ENCODE measurements around the gene GAB1. TPM values are rescaled to one million over a fixed set of nuclear protein-coding genes. Genes with fewer than 3 reads are reported as not detected.

GAB1 gene
- total RNA-seq, 1 experiment from 2014 or later, result 46.9 TPM

GRCh38 chr4:143294310-143294709 is 42.4 kb upstream of the GAB1 start:
- no peak for DNase-seq
- Mint-ChIP-seq H3K9me3 (ENCODE audit: unreplicated experiment) (no peaks in the 10 kb centered on the region), H3K27ac (ENCODE audit: unreplicated experiment) (no peak overlapping the region), H3K27me3 (ENCODE audit: insufficient read depth, unreplicated experiment) (no peaks in the 10 kb centered on the region), H3K4me3 (ENCODE audit: unreplicated experiment) (no peak overlapping the region), H3K36me3 (ENCODE audit: insufficient read depth, unreplicated experiment) (no peaks in the 10 kb centered on the region), H3K4me1 (ENCODE audit: low read depth, unreplicated experiment) (no peaks in the 10 kb centered on the region)
- POLR2A ChIA-PET, result no interaction called here
- H3K9me3 ChIP-seq, result no peaks in the 10 kb centered on the region
- CTCF ChIA-PET, result no interaction called here
- no peaks in the 10 kb centered on the region for H3K27me3 ChIP-seq (replicated peaks; ENCODE audit: control insufficient read depth, insufficient read depth, low read length)
- BruUV-seq (replicated peaks), result no TSS peak
- no peaks in the 10 kb centered on the region for H3K36me3 ChIP-seq (ENCODE audit: control insufficient read depth, insufficient read depth, low read length)
- intact Hi-C loops (cut with micrococcal nuclease; ENCODE audit: unreplicated experiment), result no loop called here
- H3K4me1 ChIP-seq, result no peaks in the 10 kb centered on the region
- H3K4me3 ChIP-seq (ENCODE audit: low read depth, low read length), result no peak overlapping the region
- no peak for TF ChIP-seq CTCF (IDR thresholded peaks at IDR 0.05; ENCODE audit: insufficient read depth in 1 of 2, low read depth in 1 of 2, low read length in 1 of 2, severe bottlenecking in 1 of 2, unreplicated experiment in 1 of 2)

GRCh38 chr4:143294710-143295275 is 41.9 kb upstream of the GAB1 start:
- POLR2A ChIA-PET, result no interaction called here
- no peak for TF ChIP-seq CTCF (IDR thresholded peaks at IDR 0.05; ENCODE audit: insufficient read depth in 1 of 2, low read depth in 1 of 2, low read length in 1 of 2, severe bottlenecking in 1 of 2, unreplicated experiment in 1 of 2)
- Histone ChIP-seq H3K36me3 (ENCODE audit: control insufficient read depth, insufficient read depth, low read length) (no peaks in the 10 kb centered on the region), H3K27me3 (replicated peaks; ENCODE audit: control insufficient read depth, insufficient read depth, low read length) (no peaks in the 10 kb centered on the region), H3K9me3 (no peaks in the 10 kb centered on the region), H3K4me3 (ENCODE audit: low read depth, low read length) (no peak overlapping the region), H3K4me1 (no peaks in the 10 kb centered on the region)
- Mint-ChIP-seq H3K9me3 (ENCODE audit: unreplicated experiment) (no peaks in the 10 kb centered on the region), H3K4me3 (ENCODE audit: unreplicated experiment) (no peak overlapping the region), H3K4me1 (ENCODE audit: low read depth, unreplicated experiment) (no peaks in the 10 kb centered on the region), H3K27me3 (ENCODE audit: insufficient read depth, unreplicated experiment) (no peaks in the 10 kb centered on the region), H3K36me3 (ENCODE audit: insufficient read depth, unreplicated experiment) (no peaks in the 10 kb centered on the region), H3K27ac (ENCODE audit: unreplicated experiment) (no peak overlapping the region)
- intact Hi-C loops (cut with micrococcal nuclease; ENCODE audit: unreplicated experiment), result no loop called here
- CTCF ChIA-PET, result no interaction called here
- no peak for DNase-seq
- no TSS peak for BruUV-seq (replicated peaks)

GRCh38 chr4:143296397-143297067 is 40.1 kb upstream of the GAB1 start:
- no peak overlapping the region for H3K4me3 ChIP-seq (ENCODE audit: low read depth, low read length)
- DNase-seq, result no peak
- H3K36me3 ChIP-seq (ENCODE audit: control insufficient read depth, insufficient read depth, low read length), result no peaks in the 10 kb centered on the region
- CTCF ChIA-PET, result no interaction called here
- no peaks in the 10 kb centered on the region for H3K9me3 ChIP-seq
- H3K36me3 Mint-ChIP-seq (ENCODE audit: insufficient read depth, unreplicated experiment), result no peaks in the 10 kb centered on the region
- H3K27me3 Mint-ChIP-seq (ENCODE audit: insufficient read depth, unreplicated experiment), result no peaks in the 10 kb centered on the region
- H3K27ac Mint-ChIP-seq (ENCODE audit: unreplicated experiment), result no peak overlapping the region
- no peaks in the 10 kb centered on the region for H3K4me1 ChIP-seq
- POLR2A ChIA-PET, result no interaction called here
- no peak overlapping the region for H3K4me3 Mint-ChIP-seq (ENCODE audit: unreplicated experiment)
- BruUV-seq (replicated peaks), result no TSS peak
- H3K27me3 ChIP-seq (replicated peaks; ENCODE audit: control insufficient read depth, insufficient read depth, low read length), result no peaks in the 10 kb centered on the region
- TF ChIP-seq CTCF (IDR thresholded peaks at IDR 0.05; ENCODE audit: insufficient read depth in 1 of 2, low read depth in 1 of 2, low read length in 1 of 2, severe bottlenecking in 1 of 2, unreplicated experiment in 1 of 2), result no peak
- intact Hi-C loops (cut with micrococcal nuclease; ENCODE audit: unreplicated experiment), result no loop called here
- H3K4me1 Mint-ChIP-seq (ENCODE audit: low read depth, unreplicated experiment), result no peaks in the 10 kb centered on the region
- no peaks in the 10 kb centered on the region for H3K9me3 Mint-ChIP-seq (ENCODE audit: unreplicated experiment)
